H9 (cell line): ENCODE results near the gene OR2V1. TPM values are rescaled to one million over a fixed set of nuclear protein-coding genes. Genes with fewer than 3 reads are reported as not detected.

Experiments used
- DNase-seq: peaks from one replicate; pipeline ENCODE4 v3.0.0-alpha.2; 2017
- H2AFZ ChIP-seq: one replicate; pipeline ENCODE4 v1.6.1; 2013; ENCODE audit warnings: mild to moderate bottlenecking, low read length, control low read depth, moderate library complexity
- H2AK5ac ChIP-seq: 2 replicates; pipeline ENCODE4 v1.6.1; 2013; ENCODE audit warnings: low read length, control low read depth, mixed read lengths; ENCODE audit not compliant: insufficient read length
- H2BK120ac ChIP-seq: one replicate; pipeline ENCODE4 v1.6.1; 2013; ENCODE audit warnings: low read depth, mild to moderate bottlenecking, low read length, control low read depth, inconsistent platforms; ENCODE audit not compliant: poor library complexity, severe bottlenecking
- H2BK12ac ChIP-seq: 2 replicates; pipeline ENCODE4 v1.6.1; 2013; ENCODE audit warnings: low read length, control low read depth, mixed read lengths, low read depth; ENCODE audit not compliant: insufficient read length
- H2BK15ac ChIP-seq: 2 replicates; pipeline ENCODE4 v1.6.1; 2013; ENCODE audit warnings: low read depth, low read length, control low read depth
- H2BK20ac ChIP-seq: one replicate; pipeline ENCODE4 v1.6.1; 2013; ENCODE audit warnings: low read depth, mild to moderate bottlenecking, low read length, control low read depth, inconsistent platforms; ENCODE audit not compliant: poor library complexity, severe bottlenecking
- H2BK5ac ChIP-seq: 2 replicates; pipeline ENCODE4 v1.6.1; 2013; ENCODE audit warnings: low read length, control low read depth, mixed read lengths; ENCODE audit not compliant: insufficient read length
- H3K14ac ChIP-seq: 2 replicates; pipeline ENCODE4 v1.6.1; 2013; ENCODE audit warnings: low read length, control low read depth; ENCODE audit not compliant: insufficient read depth
- H3K18ac ChIP-seq: 2 replicates; pipeline ENCODE4 v1.6.1; 2013; ENCODE audit warnings: low read depth, mild to moderate bottlenecking, mixed read lengths, low read length, control low read depth; ENCODE audit not compliant: insufficient read length
- H3K23ac ChIP-seq: 2 replicates; pipeline ENCODE4 v1.6.1; 2013; ENCODE audit warnings: low read length, control low read depth, mixed read lengths, low read depth; ENCODE audit not compliant: insufficient read length
- H3K23me2 ChIP-seq: 2 replicates; pipeline ENCODE4 v1.6.1; 2013; ENCODE audit warnings: low read depth, mild to moderate bottlenecking, mixed read lengths, low read length, control low read depth; ENCODE audit not compliant: insufficient read length, poor library complexity, severe bottlenecking
- H3K27ac ChIP-seq: 2 replicates; pipeline ENCODE4 v1.5.1; 2013; ENCODE audit warnings: low read length, control low read depth, mixed read lengths, low read depth; ENCODE audit not compliant: insufficient read length
- H3K27me3 ChIP-seq: 2 replicates; pipeline ENCODE4 v1.6.1; 2013; ENCODE audit warnings: low read length, control low read depth, inconsistent platforms; ENCODE audit not compliant: insufficient read depth
- H3K4ac ChIP-seq: 2 replicates; pipeline ENCODE4 v1.6.1; 2013; ENCODE audit warnings: low read depth, mild to moderate bottlenecking, control low read depth, inconsistent platforms, low read length, moderate library complexity
- H3K4me1 ChIP-seq: 2 replicates; pipeline ENCODE4 v1.6.1; 2013; ENCODE audit warnings: low read length, control low read depth, inconsistent platforms; ENCODE audit not compliant: insufficient read depth
- H3K4me2 ChIP-seq: 2 replicates; pipeline ENCODE4 v1.6.1; 2013; ENCODE audit warnings: low read length, control low read depth, mixed read lengths; ENCODE audit not compliant: insufficient read length, insufficient read depth
- H3K56ac ChIP-seq: 2 replicates; pipeline ENCODE4 v1.6.1; 2013; ENCODE audit warnings: low read depth, mild to moderate bottlenecking, mixed read lengths, low read length, control low read depth; ENCODE audit not compliant: insufficient read length
- H3K79me1 ChIP-seq: 2 replicates; pipeline ENCODE4 v1.6.1; 2013; ENCODE audit warnings: low read depth, mild to moderate bottlenecking, moderate library complexity, low read length, control low read depth, inconsistent platforms; ENCODE audit not compliant: insufficient read depth, poor library complexity, severe bottlenecking
- H3K79me2 ChIP-seq: 2 replicates; pipeline ENCODE4 v1.6.1; 2013; ENCODE audit warnings: low read length, control low read depth, inconsistent platforms; ENCODE audit not compliant: insufficient read depth
- H3K9ac ChIP-seq: 2 replicates; pipeline ENCODE4 v1.6.1; 2013; ENCODE audit warnings: low read length, control low read depth, mixed read lengths; ENCODE audit not compliant: insufficient read length; ENCODE audit errors: extremely low read depth
- H3K9me3 ChIP-seq: one replicate; pipeline ENCODE4 v1.6.1; 2013; ENCODE audit warnings: low read depth, low read length, inconsistent platforms; ENCODE audit not compliant: control insufficient read depth
- H3T11ph ChIP-seq: one replicate; pipeline ENCODE4 v1.6.1; 2013; ENCODE audit warnings: mild to moderate bottlenecking, low read length, control low read depth, inconsistent platforms
- H4K20me1 ChIP-seq: one replicate; pipeline ENCODE4 v1.6.1; 2013; ENCODE audit not compliant: control insufficient read depth, insufficient read length, insufficient read depth
- H4K5ac ChIP-seq: 2 replicates; pipeline ENCODE4 v1.6.1; 2013; ENCODE audit warnings: low read depth, mild to moderate bottlenecking, mixed read lengths, low read length, control low read depth; ENCODE audit not compliant: insufficient read length
- H4K8ac ChIP-seq: replicated peaks from 2 replicates; pipeline ENCODE4 v1.6.1; 2013; ENCODE audit warnings: low read length, control low read depth, mixed read lengths, low read depth; ENCODE audit not compliant: insufficient read length
- H4K91ac ChIP-seq: 2 replicates; pipeline ENCODE4 v1.6.1; 2013; ENCODE audit warnings: low read depth, mild to moderate bottlenecking, moderate library complexity, mixed read lengths, low read length, control low read depth; ENCODE audit not compliant: insufficient read length
- H3K27ac Mint-ChIP-seq, 3 experiments: 2 replicates in 2 of 3; 3 replicates in 1 of 3; pipeline ENCODE4 v1.8.0; 2020 to 2021; ENCODE audit warnings: mixed read lengths in 3 of 3, mild to moderate bottlenecking in 1 of 3, moderate library complexity in 1 of 3
- H3K27me3 Mint-ChIP-seq: 2 replicates; pipeline ENCODE4 v1.8.0; 2021; ENCODE audit warnings: low read depth, mild to moderate bottlenecking, moderate library complexity, mixed read lengths
- H3K36me3 Mint-ChIP-seq, 3 experiments: 2 replicates in 2 of 3; 3 replicates in 1 of 3; pipeline ENCODE4 v1.8.0; 2020 to 2021; ENCODE audit warnings: low read depth in 3 of 3, mixed read lengths in 3 of 3; ENCODE audit not compliant: insufficient read depth in 1 of 3
- H3K4me1 Mint-ChIP-seq, 2 experiments: 2 replicates each; pipeline ENCODE4 v1.8.0; 2020; ENCODE audit warnings: mixed read lengths in 2 of 2
- H3K4me3 Mint-ChIP-seq, 2 experiments: 2 replicates in 1 of 2; 3 replicates in 1 of 2; pipeline ENCODE4 v1.8.0; 2020 to 2021; ENCODE audit warnings: mild to moderate bottlenecking in 2 of 2, mixed read lengths in 2 of 2, moderate library complexity in 1 of 2
- H3K9me3 Mint-ChIP-seq, 2 experiments: 2 replicates in 1 of 2; 3 replicates in 1 of 2; pipeline ENCODE4 v1.8.0; 2020; ENCODE audit warnings: mild to moderate bottlenecking in 2 of 2, mixed read lengths in 2 of 2, moderate library complexity in 1 of 2
- CTCF ChIP-seq: fragments of 200-600 bp; sonication (generic); conservative IDR thresholded peaks from 3 replicates; pipeline ENCODE4 v1.8.0; 2021; ENCODE audit warnings: antibody characterized with exemption, mild to moderate bottlenecking
- WGBS: extraction: QIAGEN DNeasy Blood & Tissue Kit; methylation state at CpG from one replicate; pipeline ENCODE4 v1.1.7; 2013; ENCODE audit warnings: missing lambda C conversion rate, low lambda C conversion rate, mixed read lengths; ENCODE audit not compliant: insufficient read length; ENCODE audit errors: extremely low coverage; 5-methylcytosine and 5-hydroxymethylcytosine counted together
- total RNA-seq: library from RNA; stranded (reverse); gene quantifications from 2 replicates; pipeline ENCODE4 v1.2.1, GENCODE V29; 2021

Gene OR2V1
- total RNA-seq, 1 experiment from 2014 or later = not detected

GRCh38 chr5:181121675-181122561 lies 9.1 kb downstream of the OR2V1 start:
- Histone ChIP-seq H3K4me2 (no peak overlapping the region), H3K27ac (no peak overlapping the region), H2BK5ac (no peak overlapping the region), H2BK120ac (no peak overlapping the region), H3K4ac (no peak overlapping the region), H2AK5ac (no peak overlapping the region), H2BK20ac (no peak overlapping the region), H3K27me3 (no peaks in the 10 kb centered on the region; the same call in 1 of the 2 replicates), H3K23ac (no peak overlapping the region), H3K79me2 (no peaks in the 10 kb centered on the region), H3K18ac (no peak overlapping the region), H3T11ph (no peak overlapping the region), H4K91ac (no peak overlapping the region), H2AFZ (no peak overlapping the region), H4K20me1 (no peaks in the 10 kb centered on the region), H2BK15ac (no peak overlapping the region), H3K9me3 (no peaks in the 10 kb centered on the region), H3K9ac (no peak overlapping the region), H3K14ac (no peak overlapping the region), H2BK12ac (no peak overlapping the region), H4K5ac (no peak overlapping the region), H4K8ac (no peak overlapping the region), H3K79me1 (no peaks in the 10 kb centered on the region), H3K23me2 (no peaks in the 10 kb centered on the region), H3K56ac (no peak overlapping the region), H3K4me1 (no peaks in the 10 kb centered on the region)
- peaks cover 0 to 3% of the 10 kb centered on the region in 2 experiments; a peak in 1 of 5 replicates for H3K9me3 Mint-ChIP-seq
- H3K27ac Mint-ChIP-seq = no peak overlapping the region
- no peak overlapping the region for H3K4me3 Mint-ChIP-seq
- peaks cover 49% of the 10 kb centered on the region for H3K27me3 Mint-ChIP-seq
- peak; percentile 36; the same call in 2 of the 3 replicates for TF ChIP-seq CTCF
- no CpG with 5 or more reads among the region's 28 CpGs for WGBS
- H3K36me3 Mint-ChIP-seq = no peaks in the 10 kb centered on the region
- peaks cover 2 to 3% of the 10 kb centered on the region in 2 experiments; a peak in 2 of 4 replicates for H3K4me1 Mint-ChIP-seq
- no peak for DNase-seq
